Measurements from ENCODE around the gene ITGB6. TPM values are rescaled to one million over a fixed set of nuclear protein-coding genes. Genes with fewer than 3 reads are reported as not detected.

The ITGB6 gene
- total RNA-seq, 2 experiments from 2014 or later = not detected

GRCh38 chr2:160064916-160065315, 135.2 kb downstream of the ITGB6 start:
- Mint-ChIP-seq H3K36me3 (ENCODE audit: low read depth) (no peaks in the 10 kb centered on the region), H3K4me3 (no peak overlapping the region), H3K27me3 (ENCODE audit: low read depth) (peaks cover 41% of the 10 kb centered on the region), H3K9me3 (peaks cover 2% of the 10 kb centered on the region), H3K4me1 (ENCODE audit: low read depth) (peaks cover 7% of the 10 kb centered on the region), H3K27ac (no peak overlapping the region)
- CTCF ChIA-PET = interaction anchor here (0.6 kb wide), 1 partner anchor 786 kb away, joined by 3 read pairs; no protein-coding TSS in a partner anchor
- no peak for DNase-seq
- intact Hi-C loops (cut with micrococcal nuclease) = no loop called here

DNA sequence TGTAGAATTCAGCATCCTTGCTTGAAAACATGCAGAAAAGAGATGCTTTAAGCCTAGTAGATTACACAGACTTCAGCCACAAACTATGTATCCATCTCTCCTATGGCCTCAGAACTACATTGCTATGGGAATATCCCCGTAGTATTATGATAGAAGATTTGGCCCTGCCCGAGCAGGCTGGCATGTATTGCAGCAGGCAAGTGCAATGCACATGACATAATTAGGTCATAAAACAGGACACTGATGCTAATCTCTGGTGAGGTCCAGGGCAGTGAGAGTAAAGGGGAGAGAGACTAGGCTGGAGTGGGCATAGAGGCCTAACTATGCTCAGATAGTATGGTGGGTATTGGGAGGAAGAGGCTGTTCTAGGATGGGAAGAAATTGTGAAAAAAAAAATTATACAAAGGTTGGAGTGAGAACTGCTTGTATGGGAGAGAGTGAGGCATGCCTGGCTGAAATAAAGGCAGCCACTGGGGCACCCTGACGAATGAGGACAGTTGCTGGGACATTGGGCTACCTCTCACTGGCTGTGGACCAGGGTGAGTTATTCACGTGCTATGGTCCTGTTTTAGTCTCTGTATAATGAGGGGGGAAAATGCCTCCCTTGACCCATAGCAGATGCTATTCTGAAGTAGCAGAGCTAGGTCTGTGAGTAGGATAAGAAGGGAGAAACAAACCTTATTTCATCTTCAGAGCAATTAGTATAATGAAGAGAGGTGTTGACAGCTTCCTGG, 136.0 kb downstream of the ITGB6 start:
- Mint-ChIP-seq H3K36me3 (ENCODE audit: low read depth) (no peaks in the 10 kb centered on the region), H3K4me3 (no peak overlapping the region), H3K4me1 (ENCODE audit: low read depth) (peaks cover 7% of the 10 kb centered on the region), H3K9me3 (peaks cover 2% of the 10 kb centered on the region), H3K27ac (no peak overlapping the region), H3K27me3 (ENCODE audit: low read depth) (peaks cover 47% of the 10 kb centered on the region)
- CTCF ChIA-PET = interaction anchor here (0.6 kb wide), 1 partner anchor 785 kb away, joined by 3 read pairs; no protein-coding TSS in a partner anchor
- intact Hi-C loops (cut with micrococcal nuclease) = no loop called here
- DNase-seq = no peak

- intact Hi-C loops (cut with micrococcal nuclease) = no loop called here
- H3K36me3 Mint-ChIP-seq (ENCODE audit: low read depth) = no peaks in the 10 kb centered on the region
- DNase-seq = no peak
- peaks cover 52% of the 10 kb centered on the region for H3K27me3 Mint-ChIP-seq (ENCODE audit: low read depth)
- H3K27ac Mint-ChIP-seq = no peak overlapping the region
- peaks cover 7% of the 10 kb centered on the region for H3K4me1 Mint-ChIP-seq (ENCODE audit: low read depth)
- H3K4me3 Mint-ChIP-seq = no peak overlapping the region
- H3K9me3 Mint-ChIP-seq = no peaks in the 10 kb centered on the region
- CTCF ChIA-PET = no interaction called here
Observed at GRCh38 chr2:160063271-160063670, 136.8 kb downstream of the ITGB6 start.

GRCh38 chr2:160062292-160063005, 137.6 kb downstream of the ITGB6 start, which contains the start of gene PLA2R1:
TSS of gene PLA2R1 (minus strand) at chr2:160062615. CDS start at chr2:160062403, 212 bp downstream.
- Mint-ChIP-seq H3K4me3 (peak within 1 kb of the TSS; percentile 64), H3K36me3 (ENCODE audit: low read depth) (no peaks in the 10 kb centered on the region), H3K9me3 (no peaks in the 10 kb centered on the region), H3K27ac (no peak within 1 kb of the TSS), H3K4me1 (ENCODE audit: low read depth) (peaks cover 7% of the 10 kb centered on the region), H3K27me3 (ENCODE audit: low read depth) (peaks cover 56% of the 10 kb centered on the region)
- DNase-seq = peak; percentile 14
- intact Hi-C loops (cut with micrococcal nuclease) = no loop called here
- CTCF ChIA-PET = no interaction called here

- peaks cover 57% of the 10 kb centered on the region for H3K27me3 Mint-ChIP-seq (ENCODE audit: low read depth)
- peak overlapping the region; percentile 57 for H3K4me3 Mint-ChIP-seq
- no peak for DNase-seq
- no peaks in the 10 kb centered on the region for H3K36me3 Mint-ChIP-seq (ENCODE audit: low read depth)
- H3K9me3 Mint-ChIP-seq = no peaks in the 10 kb centered on the region
- no peak overlapping the region for H3K27ac Mint-ChIP-seq
- intact Hi-C loops (cut with micrococcal nuclease) = no loop called here
- CTCF ChIA-PET = no interaction called here
- peaks cover 7% of the 10 kb centered on the region for H3K4me1 Mint-ChIP-seq (ENCODE audit: low read depth)
Observed at GRCh38 chr2:160061944-160062291, 138.2 kb downstream of the ITGB6 start.

GRCh38 chr2:160061533-160061932, 138.5 kb downstream of the ITGB6 start:
- DNase-seq = no peak
- Mint-ChIP-seq H3K9me3 (no peaks in the 10 kb centered on the region), H3K4me3 (no peak overlapping the region), H3K36me3 (ENCODE audit: low read depth) (no peaks in the 10 kb centered on the region), H3K27me3 (ENCODE audit: low read depth) (peaks cover 60% of the 10 kb centered on the region), H3K27ac (no peak overlapping the region), H3K4me1 (ENCODE audit: low read depth) (peaks cover 7% of the 10 kb centered on the region)
- intact Hi-C loops (cut with micrococcal nuclease) = no loop called here
- CTCF ChIA-PET = no interaction called here

GRCh38 chr2:160060297-160060696, 139.8 kb downstream of the ITGB6 start:
- no peaks in the 10 kb centered on the region for H3K36me3 Mint-ChIP-seq (ENCODE audit: low read depth)
- CTCF ChIA-PET = no interaction called here

DNA sequence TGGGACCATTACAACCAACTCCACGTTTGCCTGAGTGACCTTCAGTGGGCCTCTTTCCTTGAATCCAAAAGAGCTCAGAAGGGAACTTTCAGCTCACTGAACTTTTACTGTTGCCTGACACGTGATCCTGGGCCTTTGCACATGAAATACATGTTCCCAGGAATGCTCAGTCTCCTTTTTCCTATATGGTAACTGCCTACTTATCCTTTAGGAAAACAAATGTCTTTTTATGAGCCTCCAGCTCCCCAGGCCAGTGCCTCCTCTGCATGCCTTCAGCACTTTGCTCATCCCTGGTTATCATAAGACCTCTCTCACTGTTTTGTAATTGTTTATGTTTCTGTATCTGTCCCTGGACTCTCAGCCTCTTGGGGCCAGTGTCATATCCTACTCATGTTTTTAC, 142.7 kb downstream of the ITGB6 start:
- H3K27me3 Mint-ChIP-seq (ENCODE audit: low read depth) = peaks cover 36% of the 10 kb centered on the region
- no peak overlapping the region for H3K4me3 Mint-ChIP-seq
- no peaks in the 10 kb centered on the region for H3K9me3 Mint-ChIP-seq
- DNase-seq = no peak
- no peaks in the 10 kb centered on the region for H3K4me1 Mint-ChIP-seq (ENCODE audit: low read depth)
- H3K27ac Mint-ChIP-seq = no peak overlapping the region
- intact Hi-C loops (cut with micrococcal nuclease) = no loop called here
- H3K36me3 Mint-ChIP-seq (ENCODE audit: low read depth) = no peaks in the 10 kb centered on the region
- CTCF ChIA-PET = no interaction called here

More at GRCh38 chr2:160060297-160060696, 139.8 kb downstream of the ITGB6 start:
- no peak for DNase-seq
- intact Hi-C loops (cut with micrococcal nuclease) = no loop called here
- H3K4me3 Mint-ChIP-seq = no peak overlapping the region
- no peak overlapping the region for H3K27ac Mint-ChIP-seq
- peaks cover 7% of the 10 kb centered on the region for H3K4me1 Mint-ChIP-seq (ENCODE audit: low read depth)
- peaks cover 54% of the 10 kb centered on the region for H3K27me3 Mint-ChIP-seq (ENCODE audit: low read depth)
- no peaks in the 10 kb centered on the region for H3K9me3 Mint-ChIP-seq

DNA sequence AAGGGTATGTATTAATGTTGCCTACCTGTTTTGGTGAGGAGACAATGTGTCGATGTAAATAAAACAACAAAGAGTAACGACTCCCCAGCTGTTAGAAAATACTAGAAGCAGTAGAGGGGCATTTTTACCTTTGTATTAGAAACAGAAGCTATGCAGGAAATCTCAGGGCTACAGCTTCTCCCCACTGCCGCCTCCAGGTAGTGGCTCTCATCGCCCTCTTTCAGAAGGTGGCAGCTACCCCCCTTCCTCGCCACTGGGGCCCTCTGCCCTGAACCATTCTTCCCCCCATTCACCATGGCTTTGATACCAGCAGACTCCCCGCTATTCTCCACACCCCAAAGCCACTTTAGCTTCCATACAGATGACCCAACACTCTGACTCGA, 144.4 kb downstream of the ITGB6 start:
- Mint-ChIP-seq H3K36me3 (ENCODE audit: low read depth) (no peaks in the 10 kb centered on the region), H3K27ac (no peak overlapping the region), H3K27me3 (ENCODE audit: low read depth) (peaks cover 27% of the 10 kb centered on the region), H3K9me3 (no peaks in the 10 kb centered on the region), H3K4me3 (no peak overlapping the region), H3K4me1 (ENCODE audit: low read depth) (no peaks in the 10 kb centered on the region)
- intact Hi-C loops (cut with micrococcal nuclease) = no loop called here
- CTCF ChIA-PET = no interaction called here
- DNase-seq = no peak

- Mint-ChIP-seq H3K4me1 (ENCODE audit: low read depth) (no peaks in the 10 kb centered on the region), H3K4me3 (no peak overlapping the region), H3K36me3 (ENCODE audit: low read depth) (no peaks in the 10 kb centered on the region), H3K27me3 (ENCODE audit: low read depth) (peaks cover 22% of the 10 kb centered on the region), H3K9me3 (no peaks in the 10 kb centered on the region), H3K27ac (no peak overlapping the region)
- no peak for DNase-seq
- intact Hi-C loops (cut with micrococcal nuclease) = no loop called here
- CTCF ChIA-PET = no interaction called here
Observed at GRCh38 chr2:160054984-160055725, 144.9 kb downstream of the ITGB6 start.

- Mint-ChIP-seq H3K9me3 (no peaks in the 10 kb centered on the region), H3K4me3 (no peak overlapping the region), H3K27me3 (ENCODE audit: low read depth) (peaks cover 15% of the 10 kb centered on the region), H3K4me1 (ENCODE audit: low read depth) (no peaks in the 10 kb centered on the region), H3K27ac (no peak overlapping the region), H3K36me3 (ENCODE audit: low read depth) (no peaks in the 10 kb centered on the region)
- CTCF ChIA-PET = no interaction called here
- intact Hi-C loops (cut with micrococcal nuclease) = no loop called here
- no peak for DNase-seq
Observed at GRCh38 chr2:160053946-160054345, 146.1 kb downstream of the ITGB6 start.

GRCh38 chr2:160052531-160052930, 147.5 kb downstream of the ITGB6 start:
- H3K4me3 Mint-ChIP-seq = no peak overlapping the region
- no peak for DNase-seq
- CTCF ChIA-PET = interaction anchor here (0.6 kb wide), 1 partner anchor 1580 kb away, joined by 4 read pairs; no protein-coding TSS in a partner anchor
- H3K27ac Mint-ChIP-seq = no peak overlapping the region
- H3K9me3 Mint-ChIP-seq = no peaks in the 10 kb centered on the region
- H3K4me1 Mint-ChIP-seq (ENCODE audit: low read depth) = no peaks in the 10 kb centered on the region
- H3K36me3 Mint-ChIP-seq (ENCODE audit: low read depth) = no peaks in the 10 kb centered on the region
- intact Hi-C loops (cut with micrococcal nuclease) = no loop called here
- H3K27me3 Mint-ChIP-seq (ENCODE audit: low read depth) = peaks cover 7% of the 10 kb centered on the region

Data from activated naive CD4-positive, alpha-beta T cell treated with anti-CD3 and anti-CD28 coated beads for 36 hours (primary cell).